ENCODE data around the gene PUDP.

GRCh38 chrX:7116081-7116480 lies 31.9 kb downstream of the PUDP start:
- TF ChIP-seq EZH2 (IDR thresholded peaks at IDR 0.05) (no peak), POLR2AphosphoS5 (IDR thresholded peaks at IDR 0.05; ENCODE audit: borderline replicate concordance, low read depth, low read length) (no peak), FOXP2 (optimal IDR thresholded peaks at IDR 0.05; ENCODE audit: control extremely low read depth, extremely low read length, insufficient read depth) (no peak)

Data from SK-N-MC (cell line).